ENCODE data around the gene SLC17A2. TPM values are rescaled to one million over a fixed set of nuclear protein-coding genes. Genes with fewer than 3 reads are reported as not detected.
A peak's percentile ranks its signal among the peaks of the same experiment; 100 is the strongest.

SLC17A2 gene
- total and polyA plus RNA-seq, 2 of the 4 experiments (the other 2 are of a cell fraction): not detected

- H3K4me1 ChIP-seq (ENCODE audit: control insufficient read depth, insufficient read depth, low read length): peaks cover 12% of the 10 kb centered on the region
- dilution Hi-C loops (cut with HindIII; ENCODE audit: low sequenced_read_pairs, unreplicated experiment) (no loop called here), in situ Hi-C loops (cut with MboI; ENCODE audit: low sequenced_read_pairs) (no loop called here), intact Hi-C loops (cut with micrococcal nuclease) (no loop called here)
- peak within 1 kb of the TSS; percentile 92 for H3K4ac ChIP-seq (ENCODE audit: low read depth, low read length)
- H2AK5ac ChIP-seq (ENCODE audit: low read depth, low read length): peak within 1 kb of the TSS; percentile 71
- H3K18ac ChIP-seq (ENCODE audit: low read depth, low read length): peak within 1 kb of the TSS; percentile 91
- H3K4me2 ChIP-seq (ENCODE audit: low read depth, low read length): peak within 1 kb of the TSS; percentile 87
- ChIA-PET POLR2A (ENCODE audit: unreplicated experiment) (no interaction called here), CTCF (interaction anchor here (0.6 to 2.1 kb wide), 4 partner anchors 11 to 53 kb away, joined by 3 to 12 read pairs (median 3); no protein-coding TSS in a partner anchor)
- TF ChIP-seq RCOR1 (IDR thresholded peaks at IDR 0.05; ENCODE audit: insufficient replicate concordance, low read length): no peak
- no peak for TF ChIP-seq CHD1 (IDR thresholded peaks at IDR 0.05; ENCODE audit: low read depth, low read length)
- TF ChIP-seq POLR2A (IDR thresholded peaks at IDR 0.05; ENCODE audit: low read depth, low read length): peak; percentile 93
- no peak for TF ChIP-seq CEBPB (IDR thresholded peaks at IDR 0.05; ENCODE audit: low read depth, low read length)
- TF ChIP-seq NFE2L2 (IDR thresholded peaks at IDR 0.05; ENCODE audit: low read depth, low read length): no peak
- TF ChIP-seq FOS (IDR thresholded peaks at IDR 0.05; ENCODE audit: low read depth, low read length): no peak
- TF ChIP-seq MAZ (IDR thresholded peaks at IDR 0.05; ENCODE audit: borderline replicate concordance, low read depth, low read length): peak; percentile 7; the same call in 1 of the 2 replicates
- peak; percentile 58 for TF ChIP-seq MAFK (IDR thresholded peaks at IDR 0.05; ENCODE audit: low read depth, low read length)
- TF ChIP-seq USF2 (IDR thresholded peaks at IDR 0.05; ENCODE audit: low read depth, low read length): peak; percentile 61
- H2AFZ ChIP-seq (replicated peaks; ENCODE audit: low read length, poor library complexity): peak within 1 kb of the TSS; percentile 85
- H3K23ac ChIP-seq (ENCODE audit: low read depth, low read length): peak within 1 kb of the TSS; percentile 94
- no peaks in the 10 kb centered on the region for H3K27me3 ChIP-seq (ENCODE audit: control insufficient read depth, insufficient read depth, low read length)
- H4K91ac ChIP-seq (ENCODE audit: insufficient read depth, low read depth, low read length): peak within 1 kb of the TSS; percentile 68
- peak within 1 kb of the TSS; percentile 61 for H3K4me3 ChIP-seq (ENCODE audit: insufficient read depth, low read depth, low read length)
- H2BK5ac ChIP-seq (ENCODE audit: low read depth, low read length, poor library complexity, severe bottlenecking): peak within 1 kb of the TSS; percentile 78
- peak; percentile 92 for ATAC-seq (ENCODE audit: low read depth)
- H3K9ac ChIP-seq (ENCODE audit: low read depth, low read length): peak within 1 kb of the TSS; percentile 90
- H2AK9ac ChIP-seq (replicated peaks; ENCODE audit: low read depth, low read length, poor library complexity): peak within 1 kb of the TSS; percentile 34
- peak within 1 kb of the TSS; percentile 56 to 93 for H4K8ac ChIP-seq (ENCODE audit: low read depth in 2 of 2, low read length in 2 of 2)
- peak within 1 kb of the TSS; percentile 77 for H3K56ac ChIP-seq (ENCODE audit: extremely low read depth, insufficient read depth, low read length)
- H4K5ac ChIP-seq (ENCODE audit: low read depth, low read length): peak within 1 kb of the TSS; percentile 97
- WGBS, 2 experiments (ENCODE audit: extremely low coverage in 2 of 2, insufficient read length in 1 of 2): 52% methylated on average over 2 of the region's 11 CpGs; no CpG with 5 or more reads in 1 of the 2 experiments
- H4K20me1 ChIP-seq (ENCODE audit: insufficient read depth, low read length): no peaks in the 10 kb centered on the region
- peaks cover 3 to 30% of the 10 kb centered on the region in 2 experiments; a peak in 2 of 4 replicates for H3K79me1 ChIP-seq (ENCODE audit: low read depth in 1 of 2, low read length in 2 of 2)
- BruUV-seq (replicated peaks): TSS peak; percentile 63
- H3K14ac ChIP-seq (replicated peaks; ENCODE audit: low read depth, low read length): peak within 1 kb of the TSS; percentile 94
- peak within 1 kb of the TSS; percentile 35; the same call in 2 of the 3 replicates for H2BK15ac ChIP-seq (ENCODE audit: low read depth, low read length)
- no peaks in the 10 kb centered on the region for H3K9me3 ChIP-seq (ENCODE audit: control insufficient read depth, insufficient read depth, low read length)
- peak; percentile 89 for DNase-seq
- H2BK20ac ChIP-seq (ENCODE audit: low read depth, low read length): peak within 1 kb of the TSS; percentile 61; the same call in 1 of the 2 replicates
- H3K36me3 ChIP-seq (ENCODE audit: control insufficient read depth, insufficient read depth, low read length): peaks cover 12% of the 10 kb centered on the region
- H3K27ac ChIP-seq (ENCODE audit: insufficient read depth, low read length): peak within 1 kb of the TSS; percentile 79
- H2BK120ac ChIP-seq (ENCODE audit: low read depth, low read length): peak within 1 kb of the TSS; percentile 69
- H3K9me1 ChIP-seq (ENCODE audit: insufficient read depth, low read length): 0 out of 2 replicates have a peak, but pooled peaks cover 5% of the 10 kb centered on the region
Observed at GRCh38 chr6:25962149-25963127, 31.9 kb upstream of the SLC17A2 start, which contains the start of gene TRIM38. Gene TRIM38 (plus strand): TSS chr6:25962802. CDS start chr6:25966523, 3,721 bp downstream.

Measured in IMR-90 (cell line).